HG03571 (cell line): ENCODE data around the gene KRTAP17-1.
"Not testable (repeated sequence)": the region's sequence is repeated elsewhere in the genome, so short reads cannot be mapped to it uniquely, and the experiment has no call there.

Source experiments
- ATAC-seq: cut with Tn5 transposase; IDR thresholded peaks from one replicate; pipeline ENCODE4 v1.9.1; 2021; ENCODE audit not compliant: unreplicated experiment

The KRTAP17-1 gene

DNA sequence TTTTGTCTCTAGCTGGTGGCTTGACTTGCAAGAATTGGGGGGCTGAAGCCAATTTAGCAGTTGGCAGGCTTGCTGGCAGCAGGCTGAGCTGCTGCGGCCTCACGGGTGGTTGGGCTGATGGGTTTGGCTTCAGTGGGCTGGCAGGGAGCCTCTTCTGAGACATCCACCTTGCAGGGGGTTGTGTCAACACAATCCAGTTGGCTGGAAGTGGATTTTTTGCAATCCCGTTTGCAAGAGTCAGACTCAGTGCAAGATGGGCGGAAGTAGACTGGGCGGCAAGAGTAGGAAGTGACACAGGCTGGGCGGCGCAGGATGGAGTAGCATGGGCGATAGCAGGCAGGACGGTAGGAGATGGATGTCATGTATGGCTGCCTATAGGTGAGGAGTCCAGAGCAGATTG lies 7.9 kb downstream of the KRTAP17-1 start:
- no peak for ATAC-seq

DNA sequence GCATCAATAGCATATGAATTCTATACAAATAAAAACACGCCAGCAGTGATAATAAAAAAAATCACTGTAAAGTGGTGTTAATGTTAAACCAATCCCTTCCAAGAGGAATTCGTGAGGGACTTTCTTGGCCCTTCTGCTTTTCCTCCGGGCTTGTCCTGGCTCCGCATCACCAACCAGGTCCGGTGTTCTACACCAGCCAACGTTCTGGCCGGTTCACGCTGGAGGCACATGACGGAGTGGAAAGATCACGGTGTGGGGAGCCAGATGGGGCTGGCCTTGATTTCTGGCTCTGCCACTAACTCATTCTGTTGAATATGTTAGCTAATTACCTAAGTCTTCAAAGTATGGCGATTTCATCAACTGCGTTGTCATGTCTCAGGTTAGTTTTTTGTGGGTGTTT lies 11.4 kb downstream of the KRTAP17-1 start:
- ATAC-seq = no peak

DNA sequence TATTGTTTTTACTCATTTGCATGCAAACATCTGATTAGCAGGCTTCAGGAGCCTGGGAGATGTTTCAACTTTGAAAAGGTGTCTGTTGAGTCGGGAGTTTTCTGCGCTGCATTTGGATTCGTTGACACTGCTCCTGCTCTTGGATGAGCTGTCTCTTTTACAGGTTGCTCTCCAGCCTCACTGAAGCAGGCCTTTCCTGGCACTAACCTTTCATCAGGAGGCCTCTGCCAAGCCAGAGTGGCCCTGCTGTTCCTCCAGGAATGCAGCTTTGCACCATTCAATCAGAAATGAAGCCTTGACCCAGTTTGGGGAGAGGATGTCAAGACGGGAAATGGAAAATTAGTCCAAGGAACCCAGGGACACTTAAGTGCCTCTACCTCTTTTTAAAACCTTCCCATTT lies 12.5 kb downstream of the KRTAP17-1 start:
- ATAC-seq = no peak

DNA sequence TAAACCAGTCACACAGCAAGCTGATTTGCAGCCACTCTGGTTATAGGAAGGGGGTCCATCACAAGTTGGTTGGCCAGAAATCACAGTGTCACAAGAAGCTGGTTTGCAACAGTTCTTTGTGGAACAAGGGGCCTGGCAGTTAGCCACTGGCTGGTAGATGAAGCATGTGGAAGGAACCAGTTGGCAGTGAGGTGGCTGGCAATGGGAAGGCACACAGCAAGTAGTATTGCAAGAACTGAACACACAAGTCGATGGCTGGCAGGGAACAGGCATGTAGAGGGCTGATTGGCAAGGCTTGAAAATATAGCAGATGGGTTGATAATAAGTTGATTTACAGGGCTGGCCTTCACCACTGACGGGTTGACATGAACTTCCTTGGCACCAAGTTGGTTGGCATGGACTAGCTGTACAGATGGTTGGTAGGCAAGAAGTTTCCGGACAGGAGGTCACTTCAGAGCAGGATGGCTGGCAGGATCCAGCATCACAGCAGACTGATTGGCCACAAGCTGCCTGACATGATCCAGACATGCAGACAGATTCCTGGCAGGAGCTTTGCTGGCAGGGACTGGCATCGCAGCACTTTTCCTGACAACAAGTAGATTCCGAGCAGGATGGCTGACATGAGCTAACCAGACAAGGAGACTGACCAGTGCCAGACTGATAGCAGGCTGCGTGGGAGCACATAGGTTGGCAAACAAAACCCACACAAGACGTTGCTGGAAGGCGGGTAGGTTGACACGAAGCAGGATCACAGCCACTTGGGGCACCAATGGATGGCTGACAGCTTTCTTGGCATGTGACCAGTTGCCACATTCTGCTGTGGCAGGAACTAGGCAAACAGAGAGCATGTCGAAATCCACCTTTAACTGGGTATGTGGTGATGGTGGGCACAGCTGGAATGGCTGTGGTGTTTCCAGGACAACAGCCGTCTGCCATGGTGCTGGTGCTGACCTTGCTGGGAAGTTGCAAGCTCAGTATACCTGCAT lies 13.3 kb downstream of the KRTAP17-1 start, which contains the start of gene KRTAP29-1:
Gene KRTAP29-1 (minus strand): TSS at position 936 of the 986 bp plus-strand sequence. CDS start 0 bp downstream, at position 936.
- ATAC-seq = no peak

DNA sequence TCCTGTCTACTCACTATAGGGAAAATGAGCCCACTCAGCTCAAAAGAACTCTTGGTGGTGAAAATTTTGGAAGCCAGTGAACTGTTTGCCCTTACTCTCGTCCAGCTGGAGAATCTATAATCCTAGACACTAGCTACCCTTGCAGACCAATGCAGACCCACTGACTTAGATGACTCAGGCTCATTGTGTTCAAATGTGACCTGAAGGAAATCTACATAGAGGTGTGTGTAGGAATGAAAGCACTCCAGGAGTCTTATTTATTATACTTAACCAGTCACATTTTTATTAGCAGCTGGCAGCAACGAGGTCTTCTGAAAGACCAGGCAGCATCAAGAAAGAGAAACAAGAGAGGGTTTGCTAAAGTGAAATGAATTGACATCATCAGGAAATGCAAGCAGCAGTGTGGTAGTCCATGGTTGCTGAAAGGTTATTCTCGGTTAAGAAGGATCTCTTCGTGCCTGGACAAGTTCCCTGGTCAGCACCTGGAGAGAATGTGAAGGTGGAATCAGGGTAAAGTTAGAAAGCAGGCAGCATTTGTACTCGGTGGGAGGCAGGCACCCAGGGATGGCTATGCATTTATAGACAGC lies 14.2 kb downstream of the KRTAP17-1 start:
- no peak for ATAC-seq

DNA sequence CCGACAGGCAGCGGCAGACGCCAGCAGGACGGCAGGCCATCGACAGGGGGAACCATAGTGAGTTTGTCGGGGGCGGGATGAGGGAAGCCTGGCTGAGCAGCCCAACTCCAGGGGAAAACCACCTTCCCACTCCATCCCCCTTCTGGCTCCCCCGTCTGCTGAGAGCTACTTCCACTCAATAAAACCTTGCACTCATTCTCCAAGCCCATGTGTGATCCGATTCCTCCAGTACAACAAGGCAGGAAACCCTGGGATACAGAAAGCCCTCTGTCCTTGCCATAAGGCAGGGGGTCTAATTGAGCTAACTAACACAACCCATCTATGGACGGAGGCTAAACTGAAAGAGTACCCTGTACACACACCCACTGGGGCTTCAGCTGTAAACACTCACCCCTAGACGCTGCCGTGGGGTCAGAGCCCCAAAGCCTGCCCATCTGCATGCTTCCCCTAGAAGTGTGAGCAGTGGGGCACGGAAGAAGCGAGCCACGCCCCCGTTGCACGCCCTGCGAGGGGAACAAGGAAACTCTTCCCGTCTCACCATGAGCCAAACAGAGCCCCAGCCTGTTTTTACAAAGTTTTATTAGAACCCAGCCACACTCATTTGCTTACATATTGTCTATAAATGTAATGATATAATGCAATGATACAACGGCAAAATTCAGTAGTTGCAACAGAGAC lies 16.9 kb downstream of the KRTAP17-1 start:
- ATAC-seq = no peak

DNA sequence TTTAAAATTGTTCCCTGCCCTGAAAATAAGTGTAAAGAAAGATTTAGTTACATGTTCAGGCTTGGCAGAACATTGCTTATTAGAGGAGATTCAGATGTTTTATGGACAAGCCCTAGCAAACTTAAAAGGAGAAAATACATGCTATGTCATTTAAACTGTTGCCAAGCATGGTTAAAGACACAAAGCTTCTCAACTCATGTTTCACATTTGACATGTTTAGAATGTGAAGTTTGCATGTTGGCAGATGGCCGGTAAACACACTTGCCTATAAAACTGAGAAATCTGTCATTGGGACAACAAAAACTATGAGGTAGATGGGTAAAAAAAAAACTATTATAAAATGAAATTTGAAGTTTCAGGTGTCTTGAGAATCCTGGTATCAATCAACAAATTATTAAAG lies 18.7 kb downstream of the KRTAP17-1 start:
- no peak for ATAC-seq

DNA sequence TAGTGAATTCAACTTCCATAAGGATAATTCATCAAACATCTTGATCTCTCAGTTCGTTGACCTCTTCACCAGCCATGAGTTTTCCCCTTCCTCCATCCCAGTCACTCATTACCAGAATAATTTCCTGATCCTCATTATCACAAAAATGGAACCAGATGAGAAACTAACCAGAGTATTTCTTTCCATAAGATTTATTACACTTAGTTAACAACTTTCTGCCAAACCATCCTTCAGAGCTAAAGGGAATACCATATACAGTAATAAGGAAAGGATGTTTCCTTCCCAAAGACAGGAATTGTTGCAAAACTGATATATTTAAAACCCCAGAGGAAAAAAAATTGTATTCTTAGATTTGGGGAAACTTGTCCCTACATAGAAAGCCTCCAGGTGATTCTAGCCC lies 21.5 kb downstream of the KRTAP17-1 start:
- ATAC-seq = no peak

DNA sequence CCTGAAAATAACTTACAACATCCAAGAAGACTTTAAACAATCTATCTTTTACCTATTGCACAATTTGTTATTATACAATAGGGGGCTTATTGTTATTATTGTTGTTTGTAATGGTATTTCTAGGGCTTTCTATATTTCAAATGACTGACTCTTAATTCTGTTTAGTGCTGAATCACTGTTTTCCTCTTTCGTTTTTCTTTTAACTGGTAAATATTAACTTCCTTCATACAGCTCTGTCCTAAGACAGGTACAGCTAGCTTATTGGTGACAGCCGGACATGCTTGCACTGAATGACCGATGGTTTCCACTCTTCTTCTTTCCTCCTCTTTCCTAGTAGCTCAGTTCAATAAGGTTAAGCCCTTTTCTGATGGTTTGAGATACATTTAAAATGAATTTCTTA lies 28.5 kb downstream of the KRTAP17-1 start:
- no peak for ATAC-seq

DNA sequence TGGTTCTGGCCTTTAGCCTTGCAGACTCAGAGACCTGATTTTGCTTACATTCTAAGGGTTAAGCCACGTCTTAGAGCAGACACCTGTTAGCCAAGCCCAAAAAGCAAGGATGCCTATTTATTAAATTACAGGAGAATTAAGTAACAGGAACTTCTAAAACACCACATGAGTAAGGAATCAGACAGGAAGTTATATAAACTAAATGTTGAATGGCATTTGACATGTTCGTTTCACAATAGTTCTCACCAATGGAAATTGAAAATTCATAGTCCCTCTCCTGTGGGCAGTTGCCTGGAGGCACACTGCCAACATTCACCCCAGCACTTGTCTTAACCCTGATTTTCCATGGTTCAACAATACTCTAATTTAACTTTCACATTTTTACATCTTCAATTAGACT lies 31.0 kb downstream of the KRTAP17-1 start:
- ATAC-seq = no peak

DNA sequence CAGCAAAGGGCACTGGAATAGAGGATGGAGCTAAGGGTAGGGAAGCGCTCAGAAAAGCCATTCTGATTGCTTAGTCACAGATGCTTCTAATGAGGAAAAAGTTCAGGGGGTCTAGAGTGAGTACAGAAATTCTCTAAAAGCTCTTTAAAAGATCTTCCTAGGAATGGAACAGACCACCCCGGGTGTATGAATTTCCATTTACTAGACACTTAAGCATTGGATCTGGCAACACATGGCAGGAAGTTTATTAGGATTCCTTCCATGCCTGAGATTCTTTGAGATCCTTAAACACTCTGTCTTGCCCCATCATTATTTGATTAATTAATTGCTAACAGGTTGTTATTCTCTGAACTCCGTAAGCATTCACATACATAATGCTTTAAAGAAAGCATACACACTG lies 31.5 kb downstream of the KRTAP17-1 start:
- ATAC-seq = no peak

DNA sequence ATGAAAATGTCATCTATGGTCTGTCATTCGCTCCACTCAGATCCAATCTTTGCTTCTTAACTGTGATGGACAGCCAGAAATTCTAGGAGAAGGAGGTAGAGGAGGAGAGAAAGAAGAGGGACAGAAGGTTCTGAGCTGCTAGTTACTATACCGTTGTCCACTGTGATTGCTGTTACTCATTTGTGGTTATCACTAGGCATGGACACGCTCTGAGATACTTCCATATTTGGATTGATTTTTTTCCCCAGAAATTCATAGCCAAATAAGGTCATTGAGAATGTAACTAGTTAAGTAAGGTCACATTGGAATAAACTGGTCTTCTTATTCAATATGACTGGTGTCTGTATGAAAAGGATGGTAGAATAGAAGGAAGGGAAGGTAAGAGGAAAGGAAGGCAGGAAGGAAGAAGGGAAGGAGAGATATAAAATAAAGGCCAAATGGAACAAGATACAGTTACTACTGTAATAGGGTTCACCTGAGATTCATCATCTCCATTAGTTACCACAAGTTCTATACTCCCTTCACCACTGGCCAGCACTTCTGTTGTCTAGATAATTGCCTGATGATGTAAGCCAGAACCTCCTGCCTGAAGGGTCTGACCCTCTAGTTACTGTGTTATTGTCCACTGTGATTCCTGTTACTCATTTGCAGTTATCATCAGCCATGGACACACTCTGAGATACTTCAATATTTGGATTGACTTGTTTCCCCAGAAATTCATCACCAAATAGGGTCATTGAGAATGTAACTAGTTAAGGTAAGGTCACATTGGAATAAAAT lies 37.1 kb downstream of the KRTAP17-1 start:
- ATAC-seq = no peak

DNA sequence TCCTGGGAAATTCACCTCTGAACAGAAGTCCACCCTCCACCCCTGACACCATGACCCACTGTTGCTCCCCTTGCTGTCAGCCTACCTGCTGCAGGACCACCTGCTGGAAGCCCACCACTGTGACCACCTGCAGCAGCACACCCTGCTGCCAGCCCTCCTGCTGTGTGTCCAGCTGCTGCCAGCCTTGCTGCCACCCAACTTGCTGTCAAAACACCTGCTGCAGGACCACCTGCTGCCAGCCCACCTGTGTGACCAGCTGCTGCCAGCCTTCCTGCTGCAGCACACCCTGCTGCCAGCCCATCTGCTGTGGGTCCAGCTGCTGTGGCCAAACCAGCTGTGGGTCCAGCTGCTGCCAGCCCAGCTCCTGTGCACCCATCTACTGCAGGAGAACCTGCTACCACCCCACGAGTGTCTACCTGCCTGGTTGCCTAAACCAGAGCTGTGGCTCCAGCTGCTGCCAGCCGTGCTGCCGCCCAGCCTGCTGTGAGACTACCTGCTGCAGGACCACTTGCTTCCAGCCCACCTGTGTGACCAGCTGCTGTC lies 39.8 kb downstream of the KRTAP17-1 start, which contains the start of gene KRTAP9-7:
Gene KRTAP9-7 (plus strand): TSS at position 51 of the 543 bp plus-strand sequence. CDS start 0 bp downstream, at position 51.
- ATAC-seq = not testable (repeated sequence)

DNA sequence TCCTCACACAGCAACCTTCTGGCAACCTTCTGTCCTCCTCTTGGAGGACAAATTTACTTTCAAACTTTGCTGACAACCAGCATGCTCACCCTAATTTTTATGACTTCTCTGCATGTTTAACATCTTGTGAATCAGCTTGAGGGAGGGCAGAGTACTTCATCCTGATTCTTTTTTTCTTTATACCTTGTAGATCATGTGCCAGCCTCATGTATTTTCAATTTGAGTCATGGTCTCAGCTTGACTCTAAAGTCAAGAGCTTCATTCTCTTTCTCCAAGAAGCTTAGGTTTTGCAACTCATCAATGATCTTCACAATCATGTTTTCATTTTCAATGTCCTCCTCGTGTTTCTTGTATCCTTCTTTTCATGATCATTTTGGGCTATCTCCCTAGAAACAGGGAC lies 43.7 kb downstream of the KRTAP17-1 start:
- no peak for ATAC-seq

DNA sequence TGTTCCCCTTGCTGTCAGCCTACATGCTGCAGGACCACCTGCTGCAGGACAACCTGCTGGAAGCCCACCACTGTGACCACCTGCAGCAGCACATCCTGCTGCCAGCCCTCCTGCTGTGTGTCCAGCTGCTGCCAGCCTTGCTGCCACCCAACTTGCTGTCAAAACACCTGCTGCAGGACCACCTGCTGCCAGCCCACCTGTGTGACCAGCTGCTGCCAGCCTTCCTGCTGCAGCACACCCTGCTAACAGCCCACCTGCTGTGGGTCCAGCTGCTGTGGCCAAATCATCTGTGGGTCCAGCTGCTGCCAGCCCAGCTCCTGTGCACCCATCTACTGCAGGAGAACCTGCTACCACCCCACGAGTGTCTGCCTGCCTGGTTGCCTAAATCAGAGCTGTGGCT lies 44.2 kb downstream of the KRTAP17-1 start:
- ATAC-seq = not testable (repeated sequence)

DNA sequence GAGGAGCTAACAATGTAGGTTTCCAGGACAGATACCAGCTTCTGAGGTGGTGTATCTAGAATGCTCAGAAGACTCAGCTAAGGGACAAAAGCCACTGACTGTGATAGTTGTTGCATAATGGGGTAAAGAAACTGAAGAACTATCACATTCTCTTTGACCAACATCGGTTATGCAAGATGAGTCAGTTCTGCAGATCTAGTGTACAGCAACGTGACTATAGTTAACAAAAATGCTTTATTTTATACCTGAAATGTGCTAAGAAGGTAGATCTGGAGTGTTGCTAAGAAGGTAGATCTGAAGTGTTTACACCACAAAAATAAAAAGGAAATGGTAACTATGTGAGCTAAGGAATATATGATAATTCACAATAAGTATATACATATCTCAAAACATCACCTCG lies 47.8 kb downstream of the KRTAP17-1 start:
- ATAC-seq = no peak

DNA sequence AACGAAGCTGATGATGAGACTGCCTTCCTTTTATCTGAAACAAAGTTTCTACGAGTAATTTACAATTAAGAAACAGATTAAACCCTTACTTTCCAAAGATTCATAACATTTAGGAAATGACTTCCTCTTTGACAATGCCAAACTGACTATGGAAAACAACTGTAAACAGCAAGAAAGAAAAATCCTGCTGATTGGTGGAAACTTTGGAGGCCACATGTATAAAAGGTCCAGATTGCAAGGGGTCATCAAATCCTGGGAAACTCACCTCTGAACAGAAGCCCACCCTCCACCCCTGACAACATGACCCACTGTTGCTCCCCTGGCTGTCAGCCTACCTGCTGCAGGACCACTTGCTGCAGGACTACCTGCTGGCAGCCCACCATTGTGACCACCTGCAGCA lies 50.4 kb downstream of the KRTAP17-1 start, which contains the start of gene KRTAP9-6:
Gene KRTAP9-6 (plus strand): TSS at position 301 of the 400 bp plus-strand sequence. CDS start 0 bp downstream, at position 301.
- no peak for ATAC-seq
